ENCODE data around the gene PNO1.

- TF ChIP-seq CTCF (IDR thresholded peaks at IDR 0.05) (no peak), ZFX (IDR thresholded peaks at IDR 0.05; ENCODE audit: borderline replicate concordance) (no peak)
Observed at GRCh38 chr2:68217729-68218128, 60.0 kb downstream of the PNO1 start.
